Transverse colon (tissue), 4 donors: Measurements from ENCODE around the gene NHERF2. TPM values are rescaled to one million over a fixed set of nuclear protein-coding genes. Genes with fewer than 3 reads are reported as not detected.
"Not testable (repeated sequence)": the region's sequence is repeated elsewhere in the genome, so short reads cannot be mapped to it uniquely, and the experiment has no call there.

Source experiments
- DNase-seq: peaks from one replicate; pipeline ENCODE4 v3.0.0-alpha.2; 2019
- H3K27ac ChIP-seq, 4 donors: fragments of 200-600 bp; sonication (generic); 2 replicates each; pipeline ENCODE4 v1.5.1; 2016 to 2018; ENCODE audit warnings: inconsistent platforms in 4 of 4
- H3K27me3 ChIP-seq: fragments of 200-600 bp; sonication (generic); 2 replicates; pipeline ENCODE4 v1.5.1; 2017; ENCODE audit warnings: inconsistent platforms
- H3K36me3 ChIP-seq, 4 donors: fragments of 200-600 bp; sonication (generic); 2 replicates each; pipeline ENCODE4 v1.5.1; 2017 to 2019; ENCODE audit warnings: inconsistent platforms in 4 of 4
- H3K4me1 ChIP-seq, 4 donors: fragments of 200-600 bp; sonication (generic); 2 replicates each; pipeline ENCODE4 v1.5.1; 2017 to 2020; ENCODE audit warnings: inconsistent platforms in 4 of 4
- H3K4me3 ChIP-seq, 4 donors: fragments of 200-600 bp; sonication (generic); 1 replicate in 1 of 4; 2 replicates in 3 of 4; pipeline versions ENCODE4 v1.5.1 to v1.6.1; 2017 to 2019; ENCODE audit warnings: inconsistent platforms in 4 of 4
- H3K9me3 ChIP-seq, 2 donors: fragments of 200-600 bp; sonication (generic); 2 replicates each; pipeline ENCODE4 v1.5.1; 2017 to 2019; ENCODE audit warnings: inconsistent platforms in 2 of 2
- EP300 ChIP-seq: sonication (generic); formaldehyde crosslinking; IDR thresholded peaks from one replicate; pipeline ENCODE4 v1.6.1; 2017; ENCODE audit warnings: antibody characterized with exemption, low read depth
- POLR2A ChIP-seq: fragments of 450-650 bp; IDR thresholded peaks from one replicate; pipeline ENCODE4 v1.6.1; 2016; ENCODE audit warnings: antibody characterized with exemption, mild to moderate bottlenecking, moderate library complexity
- POLR2AphosphoS5 ChIP-seq, 3 donors: sonication (generic); formaldehyde crosslinking; IDR thresholded peaks; one replicate each; pipeline ENCODE4 v1.6.1; 2016; ENCODE audit warnings: antibody characterized with exemption in 3 of 3
- WGBS, 2 donors: methylation state at CpG; one replicate each; pipeline ENCODE4 v1.1.5; 2018; ENCODE audit warnings: low coverage in 1 of 2; 5-methylcytosine and 5-hydroxymethylcytosine counted together
- in situ Hi-C, 4 donors: fragments of 200-750 bp; cut with MboI; loops; one replicate each; pipeline versions ENCODE4 v1.15.0 to v1.15.1; 2017; ENCODE audit warnings: low sequenced_read_pairs in 3 of 4, low pct_ligation_motif_present in 1 of 4, low pct_unique_long_range_greater_than_20kb in 1 of 4
- intact Hi-C: fragments of 100-400 bp; cut with DNase I; formaldehyde crosslinking; loops from one replicate; pipeline ENCODE4 v1.15.1; 2023; ENCODE audit warnings: low total_unique reads
- total RNA-seq, 4 donors: library from RNA; depleted of rRNA; stranded (reverse); fragments of >200 nt; gene quantifications; one replicate each; pipeline ENCODE4 v1.1.0, GENCODE V29; 2016
- TF ChIP-seq, protein P1 (sequence below), 5 experiments: fragments of 200-600 bp in 3 of 5; fragments of 450-650 bp in 2 of 5; sonication (generic) in 3 of 5; IDR thresholded peaks; 1 replicate in 2 of 5; 2 replicates in 3 of 5; pipeline ENCODE4 v1.5.1; 2016 to 2017; ENCODE audit warnings: antibody characterized with exemption in 5 of 5, inconsistent platforms in 3 of 5, mild to moderate bottlenecking in 2 of 5, moderate library complexity in 1 of 5

The NHERF2 gene
- total RNA-seq, 4 donors from 2014 or later, result 3.7 to 61.9 (median 29.8) TPM

DNA sequence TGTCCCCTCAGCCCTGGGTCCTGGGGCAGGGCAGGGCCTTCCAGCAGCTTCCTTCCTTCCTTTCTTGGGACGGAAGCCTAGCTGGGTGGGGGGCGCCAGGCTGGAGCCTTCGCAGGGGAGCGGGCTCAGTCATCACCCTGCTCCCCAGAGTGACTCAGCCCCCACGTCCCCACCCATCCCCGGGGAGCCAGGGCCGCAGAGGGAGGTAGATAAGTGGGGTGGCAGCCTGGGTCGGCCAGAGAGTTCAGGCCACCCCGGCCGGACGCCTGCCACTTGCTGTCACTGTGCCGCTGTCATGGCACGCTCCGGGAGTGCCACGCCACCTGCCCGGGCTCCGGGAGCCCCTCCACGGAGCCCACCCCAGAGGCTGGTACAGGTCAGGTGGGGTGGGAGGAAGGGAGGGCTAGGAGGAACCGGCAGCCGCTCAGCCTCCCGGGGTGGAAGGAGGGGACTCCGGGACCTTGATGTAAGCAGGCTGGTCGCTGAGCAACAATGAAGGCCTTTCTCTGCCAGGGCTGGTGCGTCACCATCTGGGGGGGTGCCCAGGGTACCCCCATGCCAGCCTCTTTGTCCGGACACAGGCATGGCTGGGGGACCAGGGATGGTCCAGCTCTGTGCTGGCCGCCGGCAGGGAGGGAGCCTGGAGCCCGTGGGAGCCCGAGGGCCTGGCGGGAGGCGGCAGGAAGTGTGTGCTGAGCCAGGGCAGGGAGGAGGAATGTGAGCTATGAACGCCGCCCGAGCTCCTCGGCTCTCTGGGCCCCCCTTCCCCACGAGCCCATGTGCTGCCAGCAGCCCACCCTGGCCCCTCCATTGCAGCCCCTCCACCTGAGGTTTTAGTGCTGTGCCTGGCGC is 6.6 kb downstream of the NHERF2 start:
- H3K27me3 ChIP-seq, result no peaks in the 10 kb centered on the region
- in situ Hi-C loops, result no loop called here
- no peaks in the 10 kb centered on the region for H3K36me3 ChIP-seq
- TF ChIP-seq POLR2AphosphoS5 (IDR thresholded peaks at IDR 0.05) (peak in 2 of 3 donors; percentile 13 to 17), POLR2A (no peak)
- TF ChIP-seq, protein P1, sequence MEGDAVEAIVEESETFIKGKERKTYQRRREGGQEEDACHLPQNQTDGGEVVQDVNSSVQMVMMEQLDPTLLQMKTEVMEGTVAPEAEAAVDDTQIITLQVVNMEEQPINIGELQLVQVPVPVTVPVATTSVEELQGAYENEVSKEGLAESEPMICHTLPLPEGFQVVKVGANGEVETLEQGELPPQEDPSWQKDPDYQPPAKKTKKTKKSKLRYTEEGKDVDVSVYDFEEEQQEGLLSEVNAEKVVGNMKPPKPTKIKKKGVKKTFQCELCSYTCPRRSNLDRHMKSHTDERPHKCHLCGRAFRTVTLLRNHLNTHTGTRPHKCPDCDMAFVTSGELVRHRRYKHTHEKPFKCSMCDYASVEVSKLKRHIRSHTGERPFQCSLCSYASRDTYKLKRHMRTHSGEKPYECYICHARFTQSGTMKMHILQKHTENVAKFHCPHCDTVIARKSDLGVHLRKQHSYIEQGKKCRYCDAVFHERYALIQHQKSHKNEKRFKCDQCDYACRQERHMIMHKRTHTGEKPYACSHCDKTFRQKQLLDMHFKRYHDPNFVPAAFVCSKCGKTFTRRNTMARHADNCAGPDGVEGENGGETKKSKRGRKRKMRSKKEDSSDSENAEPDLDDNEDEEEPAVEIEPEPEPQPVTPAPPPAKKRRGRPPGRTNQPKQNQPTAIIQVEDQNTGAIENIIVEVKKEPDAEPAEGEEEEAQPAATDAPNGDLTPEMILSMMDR (IDR thresholded peaks at IDR 0.05), result no peak
- peak overlapping the region in 3 of 4 donors; percentile 0 to 33 (median 17) for H3K4me3 ChIP-seq
- peak; percentile 43 for DNase-seq
- WGBS, 2 donors, result 51% methylated on average over 25 of the region's 37 CpGs; no CpG with 5 or more reads in 1 of the 2 donors
- intact Hi-C loops, result no loop called here
- peak overlapping the region; percentile 85 to 94 (median 86) for H3K27ac ChIP-seq
- peaks cover 21 to 55% (median 41%) of the 10 kb centered on the region in 4 donors for H3K4me1 ChIP-seq
- H3K9me3 ChIP-seq, result no peaks in the 10 kb centered on the region

DNA sequence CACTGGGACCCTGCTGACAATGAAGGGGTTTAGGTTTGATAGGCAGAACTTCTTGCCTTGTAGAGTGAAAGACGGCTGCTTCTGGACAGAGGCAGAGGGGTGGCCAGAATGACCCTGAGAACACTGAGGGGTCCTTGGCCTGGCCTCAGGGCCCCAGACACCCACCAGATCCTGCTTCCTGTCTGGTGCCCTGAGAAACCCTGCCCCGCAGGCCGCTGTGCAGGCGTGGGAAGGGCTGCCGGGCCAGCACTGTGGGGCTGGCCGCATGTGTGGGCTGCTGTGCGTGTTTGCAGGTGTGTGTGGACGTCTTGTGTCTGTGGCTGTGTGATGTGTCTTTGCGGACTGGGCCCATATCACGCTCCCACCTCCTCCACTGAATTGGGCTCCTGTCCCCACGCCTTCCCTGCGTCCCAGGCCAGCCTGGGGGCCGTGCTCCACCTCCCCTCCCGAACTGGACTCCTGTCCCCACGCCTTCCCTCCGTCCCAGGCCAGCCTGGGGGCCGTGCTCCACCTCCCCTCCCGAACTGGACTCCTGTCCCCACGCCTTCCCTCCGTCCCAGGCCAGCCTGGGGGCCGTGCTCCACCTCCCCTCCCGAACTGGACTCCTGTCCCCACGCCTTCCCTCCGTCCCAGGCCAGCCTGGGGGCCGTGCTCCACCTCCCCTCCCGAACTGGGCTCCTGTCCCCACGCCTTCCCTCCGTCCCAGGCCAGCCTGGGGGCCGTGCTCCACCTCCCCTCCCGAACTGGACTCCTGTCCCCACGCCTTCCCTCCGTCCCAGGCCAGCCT is 7.4 kb downstream of the NHERF2 start:
- Histone ChIP-seq H3K4me3 (peak overlapping the region in 2 of 4 donors; percentile 17 to 33), H3K4me1 (peaks cover 26 to 63% (median 47%) of the 10 kb centered on the region in 4 donors), H3K27ac (peak overlapping the region; percentile 85 to 94 (median 86))
- H3K27me3 ChIP-seq, intact Hi-C loops, DNase-seq, H3K9me3 ChIP-seq, in situ Hi-C loops, H3K36me3 ChIP-seq: not testable (repeated sequence)
- WGBS, 2 donors, result 64% methylated on average over 16 of the region's 32 CpGs; no CpG with 5 or more reads in 1 of the 2 donors

DNA sequence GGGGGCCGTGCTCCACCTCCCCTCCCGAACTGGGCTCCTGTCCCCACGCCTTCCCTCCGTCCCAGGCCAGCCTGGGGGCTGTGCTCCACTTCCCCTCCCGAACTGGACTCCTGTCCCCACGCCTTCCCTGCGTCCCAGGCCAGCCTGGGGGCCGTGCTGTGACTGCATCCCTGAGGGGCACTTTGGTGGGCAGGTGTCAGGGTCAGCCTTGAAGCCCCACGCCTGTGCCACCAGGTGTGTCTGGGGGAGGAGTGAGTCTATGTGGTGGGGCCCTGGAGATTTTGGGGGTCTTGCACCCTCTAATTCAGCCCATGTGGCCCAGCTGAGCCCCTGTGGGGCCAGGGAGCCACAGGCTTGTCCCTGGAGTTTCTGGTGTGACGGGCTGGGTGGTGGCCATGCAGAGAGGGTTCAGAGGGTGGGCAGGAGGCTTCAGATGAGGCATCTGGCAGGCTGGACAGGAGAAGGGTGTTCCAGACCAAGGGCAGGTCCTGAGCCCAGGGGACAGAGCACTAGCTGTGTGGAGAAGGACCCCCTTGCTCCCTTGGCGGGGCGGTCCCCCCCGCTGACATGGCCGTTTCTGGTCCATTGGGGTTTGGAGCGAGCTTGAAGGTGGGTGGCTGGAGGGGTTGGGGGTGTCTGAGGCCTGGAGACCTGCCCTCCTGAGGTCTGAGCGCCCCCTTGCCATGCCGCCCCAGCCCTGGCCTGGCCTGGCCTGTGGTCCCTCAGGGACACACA is 8.2 kb downstream of the NHERF2 start:
- 77% methylated on average over 15 of the region's 17 CpGs; no CpG with 5 or more reads in 1 of the 2 donors for WGBS, 2 donors

DNA sequence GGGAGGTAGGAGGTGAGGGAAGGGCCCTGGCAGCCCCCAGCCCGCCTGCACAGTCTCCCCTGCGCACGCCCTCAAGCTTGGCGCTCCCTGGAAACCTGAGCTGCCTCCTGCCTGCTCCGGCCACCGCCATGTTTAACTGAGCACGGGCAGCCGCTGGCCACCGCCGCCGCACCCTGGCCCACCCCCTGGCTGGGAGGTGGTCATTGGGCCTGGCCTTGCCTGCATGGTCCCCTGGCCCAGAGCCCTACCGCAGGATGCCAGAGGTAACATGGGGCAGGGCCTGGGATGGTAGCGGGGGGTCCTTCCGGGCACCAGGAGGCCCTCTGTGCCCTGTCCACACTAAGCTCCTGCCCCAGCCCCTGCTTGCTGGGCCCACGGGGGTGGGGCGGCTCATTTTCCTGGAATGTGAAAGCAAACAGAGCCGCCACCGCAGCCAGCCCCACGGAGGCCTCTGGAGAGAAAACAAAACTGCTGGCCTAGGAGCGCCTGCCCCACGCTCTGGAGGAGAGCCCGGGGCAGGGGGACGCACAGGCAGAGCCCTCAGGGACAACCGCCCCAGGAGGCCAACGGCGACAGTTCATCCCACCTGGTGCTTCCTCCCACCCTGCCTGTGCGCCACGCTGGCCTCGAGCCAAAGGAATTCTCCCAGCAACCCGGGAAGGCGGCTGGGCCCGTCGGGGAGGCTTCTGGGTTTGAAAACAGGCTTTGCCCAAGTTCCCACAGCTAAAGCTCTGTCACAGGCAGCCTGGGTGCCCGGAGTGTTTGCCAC is 8.9 kb downstream of the NHERF2 start:
- DNase-seq, result peak; percentile 43
- H3K27ac ChIP-seq, result peak overlapping the region; percentile 78 to 87 (median 84)
- H3K27me3 ChIP-seq, result no peaks in the 10 kb centered on the region
- WGBS, 2 donors, result 45% methylated on average over 34 of the region's 34 CpGs; no CpG with 5 or more reads in 1 of the 2 donors
- intact Hi-C loops (no loop called here), in situ Hi-C loops (no loop called here)
- peak overlapping the region in 2 of 4 donors; percentile 2 to 28 for H3K4me3 ChIP-seq
- no peaks in the 10 kb centered on the region for H3K36me3 ChIP-seq
- H3K4me1 ChIP-seq, result peaks cover 40 to 78% (median 62%) of the 10 kb centered on the region in 4 donors
- TF ChIP-seq, protein P1 (IDR thresholded peaks at IDR 0.05), result no peak
- TF ChIP-seq EP300 (no peak), POLR2A (no peak), POLR2AphosphoS5 (IDR thresholded peaks at IDR 0.05) (no peak)
- H3K9me3 ChIP-seq, result no peaks in the 10 kb centered on the region

More for the DNA sequence above, 8.2 kb downstream of the NHERF2 start:
- Histone ChIP-seq H3K9me3 (no peaks in the 10 kb centered on the region), H3K4me3 (peak overlapping the region in 2 of 4 donors; percentile 2 to 28), H3K27ac (peak overlapping the region; percentile 78 to 87 (median 84)), H3K36me3 (no peaks in the 10 kb centered on the region), H3K27me3 (no peaks in the 10 kb centered on the region), H3K4me1 (peaks cover 33 to 71% (median 54%) of the 10 kb centered on the region in 4 donors)
- in situ Hi-C loops (no loop called here), intact Hi-C loops (no loop called here)
- no peak for DNase-seq
- TF ChIP-seq, protein P1 (IDR thresholded peaks at IDR 0.05), result no peak
- TF ChIP-seq EP300 (no peak), POLR2AphosphoS5 (IDR thresholded peaks at IDR 0.05) (no peak), POLR2A (no peak)
